ENCODE data around the gene ABLIM1.

DNA sequence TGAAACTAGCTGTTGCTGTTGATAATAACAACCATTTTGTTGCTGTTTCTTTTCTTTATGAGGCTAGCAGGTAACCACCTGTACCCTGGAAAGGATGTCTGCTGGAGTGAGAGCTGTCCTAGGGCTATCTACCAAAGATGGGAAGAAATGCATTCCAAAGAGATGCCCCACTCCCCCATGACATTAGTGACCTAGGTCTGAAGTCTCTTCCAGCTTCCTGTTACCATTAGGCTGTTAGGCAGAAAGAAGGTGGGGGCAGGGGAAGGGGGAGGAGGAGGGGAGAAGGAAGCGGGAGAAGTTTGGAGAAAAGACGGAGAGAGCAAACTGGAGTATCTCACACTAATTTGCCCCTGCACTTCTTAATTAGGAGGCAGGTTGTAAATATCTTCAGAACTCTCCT, 118.5 kb downstream of the ABLIM1 start:
- no peak for TF ChIP-seq POLR2A (IDR thresholded peaks at IDR 0.05)
- TF ChIP-seq, protein P1, sequence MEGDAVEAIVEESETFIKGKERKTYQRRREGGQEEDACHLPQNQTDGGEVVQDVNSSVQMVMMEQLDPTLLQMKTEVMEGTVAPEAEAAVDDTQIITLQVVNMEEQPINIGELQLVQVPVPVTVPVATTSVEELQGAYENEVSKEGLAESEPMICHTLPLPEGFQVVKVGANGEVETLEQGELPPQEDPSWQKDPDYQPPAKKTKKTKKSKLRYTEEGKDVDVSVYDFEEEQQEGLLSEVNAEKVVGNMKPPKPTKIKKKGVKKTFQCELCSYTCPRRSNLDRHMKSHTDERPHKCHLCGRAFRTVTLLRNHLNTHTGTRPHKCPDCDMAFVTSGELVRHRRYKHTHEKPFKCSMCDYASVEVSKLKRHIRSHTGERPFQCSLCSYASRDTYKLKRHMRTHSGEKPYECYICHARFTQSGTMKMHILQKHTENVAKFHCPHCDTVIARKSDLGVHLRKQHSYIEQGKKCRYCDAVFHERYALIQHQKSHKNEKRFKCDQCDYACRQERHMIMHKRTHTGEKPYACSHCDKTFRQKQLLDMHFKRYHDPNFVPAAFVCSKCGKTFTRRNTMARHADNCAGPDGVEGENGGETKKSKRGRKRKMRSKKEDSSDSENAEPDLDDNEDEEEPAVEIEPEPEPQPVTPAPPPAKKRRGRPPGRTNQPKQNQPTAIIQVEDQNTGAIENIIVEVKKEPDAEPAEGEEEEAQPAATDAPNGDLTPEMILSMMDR (IDR thresholded peaks at IDR 0.05): no peak
- no peak for TF ChIP-seq POLR2AphosphoS5 (IDR thresholded peaks at IDR 0.05)

Data from suprapubic skin (tissue), 4 donors.